Neural cell (in vitro differentiated cells): ENCODE measurements around the gene MRTFB. TPM values are rescaled to one million over a fixed set of nuclear protein-coding genes. Genes with fewer than 3 reads are reported as not detected.

Experiments
- H2AFZ ChIP-seq: fragments of 200-600, 300-800 bp; sonication (generic), shearing (Covaris generic); 2 replicates; pipeline ENCODE4 v1.6.0; 2014; ENCODE audit warnings: low read depth, mild to moderate bottlenecking, antibody characterized with exemption, low read length, moderate library complexity
- H3F3A ChIP-seq: fragments of 200-600 bp; shearing (Covaris generic); 2 replicates; pipeline ENCODE4 v1.6.1; 2016; ENCODE audit warnings: mild to moderate bottlenecking, moderate library complexity, mixed read lengths, antibody characterized with exemption, low read length; ENCODE audit not compliant: insufficient read depth, poor library complexity, severe bottlenecking
- H3K27ac ChIP-seq: fragments of 200-600, 300-800 bp; sonication (generic), shearing (Covaris generic); 2 replicates; pipeline ENCODE4 v1.5.1; 2014; ENCODE audit warnings: mild to moderate bottlenecking, low read length, moderate library complexity
- H3K27me3 ChIP-seq: fragments of 300-800, 200-600 bp; sonication (generic), shearing (Covaris generic); 2 replicates; pipeline ENCODE4 v1.6.0; 2014; ENCODE audit warnings: mild to moderate bottlenecking, low read depth, low read length, moderate library complexity; ENCODE audit not compliant: insufficient read depth
- H3K36me3 ChIP-seq: fragments of 300-800, 200-600 bp; sonication (generic), shearing (Covaris generic); 2 replicates; pipeline ENCODE4 v1.5.1; 2014; ENCODE audit warnings: mild to moderate bottlenecking, antibody characterized with exemption, low read length, moderate library complexity; ENCODE audit not compliant: insufficient read depth
- H3K4me2 ChIP-seq: fragments of 300-800, 200-600 bp; sonication (generic), shearing (Covaris generic); 2 replicates; pipeline ENCODE4 v1.6.0; 2014; ENCODE audit warnings: mild to moderate bottlenecking, low read length
- H3K4me3 ChIP-seq: fragments of 300-800, 200-600 bp; sonication (generic), shearing (Covaris generic); 2 replicates; pipeline ENCODE4 v1.5.1; 2014; ENCODE audit warnings: mild to moderate bottlenecking, low read length, moderate library complexity
- H3K79me2 ChIP-seq: fragments of 200-600 bp; shearing (Covaris generic); replicated peaks from 2 replicates; pipeline ENCODE4 v1.6.0; 2014; ENCODE audit warnings: mild to moderate bottlenecking, low read length, moderate library complexity; ENCODE audit not compliant: insufficient read depth
- H3K9ac ChIP-seq: fragments of 300-800, 200-600 bp; sonication (generic), shearing (Covaris generic); 2 replicates; pipeline ENCODE4 v1.6.1; 2016; ENCODE audit warnings: mild to moderate bottlenecking, low read length, mixed read lengths
- H3K9me2 ChIP-seq: fragments of 200-600 bp; shearing (Covaris generic); 2 replicates; pipeline ENCODE4 v1.6.1; 2016; ENCODE audit warnings: mild to moderate bottlenecking, low read length, mixed read lengths; ENCODE audit not compliant: insufficient read depth
- H3K9me3 ChIP-seq: fragments of 200-600, 300-800 bp; sonication (generic), shearing (Covaris generic); 2 replicates; pipeline ENCODE4 v1.6.1; 2016; ENCODE audit warnings: mild to moderate bottlenecking, mixed run types, low read length, moderate library complexity, mixed read lengths
- H4K20me1 ChIP-seq: fragments of 200-600 bp; shearing (Covaris generic); 2 replicates; pipeline ENCODE4 v1.6.1; 2016; ENCODE audit warnings: mild to moderate bottlenecking, mixed run types; ENCODE audit not compliant: insufficient read depth
- CTCF ChIP-seq: fragments of 450-650 bp; IDR thresholded peaks from 2 replicates; pipeline ENCODE4 v1.5.1; 2014; ENCODE audit warnings: antibody characterized with exemption, mild to moderate bottlenecking, moderate library complexity; ENCODE audit not compliant: poor library complexity, severe bottlenecking
- EP300 ChIP-seq: fragments of 450-650 bp; conservative IDR thresholded peaks from 2 replicates; pipeline ENCODE4 v1.6.1; 2014; ENCODE audit warnings: antibody characterized with exemption, mild to moderate bottlenecking, moderate library complexity; ENCODE audit not compliant: poor library complexity, severe bottlenecking
- EZH2 ChIP-seq: fragments of 200-600, 300-800 bp; shearing (Covaris generic), sonication (generic); IDR thresholded peaks from 2 replicates; pipeline ENCODE4 v1.6.1; 2014; ENCODE audit warnings: antibody characterized with exemption, low read length, borderline replicate concordance, mild to moderate bottlenecking; ENCODE audit not compliant: insufficient read depth, poor library complexity, severe bottlenecking
- MXI1 ChIP-seq: fragments of 450-650 bp; conservative IDR thresholded peaks from 2 replicates; pipeline ENCODE4 v1.6.1; 2014; ENCODE audit warnings: antibody characterized with exemption, mild to moderate bottlenecking; ENCODE audit not compliant: poor library complexity, severe bottlenecking
- POLR2AphosphoS5 ChIP-seq: IDR thresholded peaks from 2 replicates; pipeline ENCODE4 v1.6.1; 2012
- RAD21 ChIP-seq: fragments of 450-650 bp; conservative IDR thresholded peaks from 2 replicates; pipeline ENCODE4 v1.6.1; 2014; ENCODE audit warnings: antibody characterized with exemption, mild to moderate bottlenecking, moderate library complexity
- REST ChIP-seq: IDR thresholded peaks from 2 replicates; pipeline ENCODE4 v1.6.1; 2012; ENCODE audit warnings: borderline replicate concordance
- SMC3 ChIP-seq: fragments of 450-650 bp; conservative IDR thresholded peaks from 2 replicates; pipeline ENCODE4 v1.6.1; 2014; ENCODE audit warnings: antibody characterized with exemption, mild to moderate bottlenecking, moderate library complexity; ENCODE audit not compliant: poor library complexity
- TAF1 ChIP-seq: IDR thresholded peaks from 2 replicates; pipeline ENCODE4 v1.6.1; 2012; ENCODE audit warnings: low read depth
- polyA plus RNA-seq: library from polyadenylated mRNA; depleted of rRNA; stranded (reverse); fragments of >200 nt; gene quantifications from 2 replicates; pipeline ENCODE4 v1.2.3, GENCODE V29; 2014

The MRTFB gene
- polyA plus RNA-seq, 1 donor from 2014 or later = 18.6 TPM

GRCh38 chr16:14244196-14245010, 173.3 kb downstream of the MRTFB start:
- no peaks in the 10 kb centered on the region for H3K79me2 ChIP-seq
- no peak overlapping the region for H3K4me2 ChIP-seq
- no peaks in the 10 kb centered on the region for H3F3A ChIP-seq
- H3K36me3 ChIP-seq = peaks cover 18% of the 10 kb centered on the region
- H3K27ac ChIP-seq = no peak overlapping the region
- H3K4me3 ChIP-seq = no peak overlapping the region
- no peaks in the 10 kb centered on the region for H3K27me3 ChIP-seq
- no peak overlapping the region for H3K9ac ChIP-seq
- H4K20me1 ChIP-seq = no peaks in the 10 kb centered on the region
- H3K9me2 ChIP-seq = no peaks in the 10 kb centered on the region
- no peak overlapping the region for H2AFZ ChIP-seq
- TF ChIP-seq MXI1 (no peak), SMC3 (no peak), CTCF (no peak), RAD21 (no peak), EZH2 (no peak), EP300 (no peak), TAF1 (no peak)
- no peaks in the 10 kb centered on the region for H3K9me3 ChIP-seq

- H4K20me1 ChIP-seq = no peaks in the 10 kb centered on the region
- peaks cover 7% of the 10 kb centered on the region for H3K36me3 ChIP-seq
- H3K9me3 ChIP-seq = no peaks in the 10 kb centered on the region
- no peaks in the 10 kb centered on the region for H3K79me2 ChIP-seq
- H3K9me2 ChIP-seq = no peaks in the 10 kb centered on the region
- H3K4me3 ChIP-seq = no peak overlapping the region
- H3K9ac ChIP-seq = no peak overlapping the region
- no peak overlapping the region for H3K4me2 ChIP-seq
- no peaks in the 10 kb centered on the region for H3F3A ChIP-seq
- TF ChIP-seq SMC3 (no peak), EZH2 (no peak), REST (no peak), RAD21 (no peak), EP300 (no peak), POLR2AphosphoS5 (no peak), TAF1 (no peak), MXI1 (no peak), CTCF (no peak)
- H3K27me3 ChIP-seq = no peaks in the 10 kb centered on the region
- H3K27ac ChIP-seq = no peak overlapping the region
- H2AFZ ChIP-seq = no peak overlapping the region
Observed at GRCh38 chr16:14248791-14249190, 177.7 kb downstream of the MRTFB start.
